Ammon's horn (tissue), 1 donor: Measurements from ENCODE around the gene PRIMA1.

Experiments
- DNase-seq: peaks from one replicate; pipeline ENCODE4 v3.0.0-alpha.2; 2016; ENCODE audit warnings: low spot score

PRIMA1 gene

DNA sequence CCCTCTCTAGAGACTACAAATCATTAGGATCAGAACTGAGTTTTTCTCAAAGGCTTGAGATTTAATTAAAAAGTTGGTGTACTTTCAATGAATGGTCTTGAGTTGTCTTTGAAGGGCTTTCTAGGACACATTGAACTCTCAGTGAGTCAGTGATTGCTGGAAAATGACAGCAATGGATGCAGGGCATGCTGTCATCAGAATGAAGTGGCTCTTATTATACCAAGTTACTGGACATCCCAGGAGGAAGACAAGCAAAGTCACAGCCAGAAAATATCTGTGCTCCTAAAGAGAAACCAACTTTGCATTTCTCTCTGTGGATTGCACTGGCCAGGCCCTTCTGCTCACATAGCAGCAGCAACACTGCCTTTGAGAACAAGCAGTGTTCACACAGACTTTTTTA is 112.6 kb downstream of the PRIMA1 start:
- DNase-seq = no peak

DNA sequence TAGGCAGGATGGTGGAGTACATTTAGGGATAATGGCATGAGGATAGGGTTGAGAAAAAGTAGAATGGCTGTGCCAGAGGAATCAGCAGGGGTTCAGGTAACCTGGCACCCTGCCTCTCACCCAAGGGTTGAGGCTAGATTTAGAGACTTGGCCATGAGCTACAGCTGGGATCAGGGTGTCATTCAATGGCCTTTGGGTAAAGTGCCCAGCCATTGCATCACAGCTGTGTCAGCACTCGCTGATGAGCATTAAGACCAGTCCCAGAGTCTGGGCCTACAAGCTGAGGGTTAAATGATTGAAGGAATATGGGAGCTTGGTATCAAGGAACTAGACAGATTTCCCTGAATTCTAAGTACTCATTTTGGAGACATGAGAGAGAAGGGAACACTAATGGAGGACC is 113.9 kb downstream of the PRIMA1 start:
- no peak for DNase-seq

DNA sequence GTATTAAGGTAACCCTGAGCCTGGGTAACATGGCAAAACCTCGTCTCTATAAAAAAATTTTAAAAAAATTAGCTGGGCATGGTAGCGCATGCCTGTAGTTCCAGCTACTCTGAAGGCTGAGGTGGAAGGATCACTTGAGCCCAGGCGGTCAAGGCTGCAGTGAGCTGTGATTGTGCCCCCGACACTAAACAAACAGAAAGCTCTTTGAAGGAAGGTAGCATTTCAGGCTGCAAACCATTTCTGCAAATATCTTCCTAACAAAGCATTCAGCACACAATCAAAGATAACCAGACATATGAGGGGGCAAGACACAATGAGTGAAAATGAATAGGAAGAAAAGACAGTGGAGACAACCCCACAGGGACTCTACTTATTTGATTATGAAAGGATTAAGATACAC is 118.7 kb downstream of the PRIMA1 start:
- no peak for DNase-seq
